ENCODE measurements around the gene APLP2. TPM values are rescaled to one million over a fixed set of nuclear protein-coding genes. Genes with fewer than 3 reads are reported as not detected.

The APLP2 gene
- total RNA-seq, 4 donors from 2014 or later = 226 to 376 (median 262) TPM

- TF ChIP-seq CTCF (IDR thresholded peaks at IDR 0.05) = no peak
- no peak for TF ChIP-seq POLR2A (IDR thresholded peaks at IDR 0.05)
- H3K9me3 ChIP-seq = no peaks in the 10 kb centered on the region
- intact Hi-C loops (cut with DNase I; ENCODE audit: low total_unique reads) = no loop called here
Measured at GRCh38 chr11:130078080-130078479, 8.4 kb downstream of the APLP2 start.

GRCh38 chr11:130085671-130086290, 16.1 kb downstream of the APLP2 start:
- intact Hi-C loops (cut with DNase I; ENCODE audit: low total_unique reads) = no loop called here
- no peaks in the 10 kb centered on the region for H3K27me3 ChIP-seq
- no peak for TF ChIP-seq CTCF (IDR thresholded peaks at IDR 0.05)
- no peak for TF ChIP-seq POLR2A (IDR thresholded peaks at IDR 0.05)
- H3K27ac ChIP-seq = no peak overlapping the region
- DNase-seq = no peak
- no peaks in the 10 kb centered on the region for H3K9me3 ChIP-seq
- no peak overlapping the region for H3K4me3 ChIP-seq
- H3K36me3 ChIP-seq = no peaks in the 10 kb centered on the region
- H3K4me1 ChIP-seq = no peaks in the 10 kb centered on the region

More at GRCh38 chr11:130078080-130078479, 8.4 kb downstream of the APLP2 start:
- Histone ChIP-seq H3K27me3 (no peaks in the 10 kb centered on the region), H3K27ac (no peak overlapping the region), H3K4me3 (no peak overlapping the region), H3K36me3 (no peaks in the 10 kb centered on the region), H3K4me1 (no peaks in the 10 kb centered on the region)
- DNase-seq = no peak

GRCh38 chr11:130086669-130087068, 17.0 kb downstream of the APLP2 start:
- Histone ChIP-seq H3K4me1 (no peaks in the 10 kb centered on the region), H3K27ac (no peak overlapping the region), H3K27me3 (no peaks in the 10 kb centered on the region), H3K9me3 (no peaks in the 10 kb centered on the region), H3K4me3 (no peak overlapping the region), H3K36me3 (no peaks in the 10 kb centered on the region)
- no peak for DNase-seq
- no peak for TF ChIP-seq CTCF (IDR thresholded peaks at IDR 0.05)
- TF ChIP-seq POLR2A (IDR thresholded peaks at IDR 0.05) = no peak
- intact Hi-C loops (cut with DNase I; ENCODE audit: low total_unique reads) = no loop called here

GRCh38 chr11:130087294-130087926, 17.7 kb downstream of the APLP2 start:
- intact Hi-C loops (cut with DNase I; ENCODE audit: low total_unique reads) = no loop called here
- Histone ChIP-seq H3K27me3 (no peaks in the 10 kb centered on the region), H3K4me1 (no peaks in the 10 kb centered on the region), H3K4me3 (no peak overlapping the region), H3K27ac (no peak overlapping the region), H3K36me3 (no peaks in the 10 kb centered on the region), H3K9me3 (no peaks in the 10 kb centered on the region)
- TF ChIP-seq POLR2A (IDR thresholded peaks at IDR 0.05) (no peak), CTCF (IDR thresholded peaks at IDR 0.05) (no peak)
- DNase-seq = no peak

- intact Hi-C loops (cut with DNase I; ENCODE audit: low total_unique reads) = no loop called here
- H3K4me1 ChIP-seq = no peaks in the 10 kb centered on the region
- H3K9me3 ChIP-seq = no peaks in the 10 kb centered on the region
- no peak for TF ChIP-seq POLR2A (IDR thresholded peaks at IDR 0.05)
- TF ChIP-seq CTCF (IDR thresholded peaks at IDR 0.05) = no peak
- H3K36me3 ChIP-seq = no peaks in the 10 kb centered on the region
- no peak overlapping the region for H3K27ac ChIP-seq
- no peak for DNase-seq
- no peak overlapping the region for H3K4me3 ChIP-seq
- no peaks in the 10 kb centered on the region for H3K27me3 ChIP-seq
Measured at GRCh38 chr11:130088217-130088616, 18.5 kb downstream of the APLP2 start.
